ENCODE results near the gene SOAT1.

Gene SOAT1

GRCh38 chr1:179293340-179294327, at the start of gene SOAT1:
Gene SOAT1 (plus strand): TSS chr1:179293797. CDS start chr1:179302685, 8,888 bp downstream.
- no peaks in the 10 kb centered on the region; a peak in 1 of 3 replicates for H3K36me3 ChIP-seq (ENCODE audit: control insufficient read depth in 2 of 2, insufficient read depth in 1 of 2, low read length in 2 of 2)
- H3K4me3 ChIP-seq (ENCODE audit: low read depth, low read length): peak within 1 kb of the TSS; percentile 81
- ChIA-PET CTCF (interaction anchor here (0.6 to 2.3 kb wide), 10 partner anchors 10 to 1005 kb away, joined by 3 to 11 read pairs (median 4); partner anchors contain the start of gene AXDND1), POLR2A (interaction anchor here (0.7 to 1.7 kb wide), 13 partner anchors 8 to 202 kb away, joined by 3 to 9 read pairs (median 3); partner anchors contain the start of gene AXDND1)
- H3K9me3 ChIP-seq (ENCODE audit: control insufficient read depth, insufficient read depth, low read depth, low read length): no peaks in the 10 kb centered on the region
- peak within 1 kb of the TSS; percentile 76 for H3K27ac ChIP-seq (ENCODE audit: extremely low read depth, low read depth, low read length)
- peaks cover 6% of the 10 kb centered on the region; the same call in 1 of the 2 replicates for H3K4me1 ChIP-seq (ENCODE audit: control insufficient read depth, insufficient read depth, low read length)
- TF ChIP-seq ZNF404 (tag by site-specific recombination; IDR thresholded peaks at IDR 0.05) (no peak), ZNF48 (tag by site-specific recombination; IDR thresholded peaks at IDR 0.05) (no peak), ZNF596 (tag by site-specific recombination; IDR thresholded peaks at IDR 0.05) (no peak), ZNF768 (tag by site-specific recombination; IDR thresholded peaks at IDR 0.05) (0 out of 2 replicates have a peak, but pooled peaks have one; percentile 50), KLF9 (tag by site-specific recombination; IDR thresholded peaks at IDR 0.05; ENCODE audit: low read depth) (peak; percentile 92), ZNF248 (tag by site-specific recombination; IDR thresholded peaks at IDR 0.05) (no peak), TCF7L2 (IDR thresholded peaks at IDR 0.05; ENCODE audit: borderline replicate concordance, low read depth, low read length) (no peak), ZNF776 (tag by site-specific recombination; IDR thresholded peaks at IDR 0.05; ENCODE audit: borderline replicate concordance) (no peak; the same call in 1 of the 2 replicates), HOXC10 (CRISPR knock-in tag; IDR thresholded peaks at IDR 0.05) (no peak), ZNF629 (tag by site-specific recombination; IDR thresholded peaks at IDR 0.05) (peak; percentile 85), ZNF292 (tag by site-specific recombination; IDR thresholded peaks at IDR 0.05; ENCODE audit: borderline replicate concordance, low read depth) (no peak), ZNF785 (tag by site-specific recombination; IDR thresholded peaks at IDR 0.05) (no peak), ZNF585B (tag by site-specific recombination; IDR thresholded peaks at IDR 0.05) (0 out of 2 replicates have a peak, but pooled peaks have one; percentile 14), ZNF777 (tag by site-specific recombination; IDR thresholded peaks at IDR 0.05; ENCODE audit: borderline replicate concordance) (no peak), SP2 (tag by site-specific recombination; IDR thresholded peaks at IDR 0.05) (peak; percentile 94), IKZF3 (tag by site-specific recombination; IDR thresholded peaks at IDR 0.05) (peak; percentile 85), ZNF837 (tag by site-specific recombination; IDR thresholded peaks at IDR 0.05) (no peak), GLI2 (tag by site-specific recombination; IDR thresholded peaks at IDR 0.05; ENCODE audit: borderline replicate concordance, low read depth) (no peak), PRDM10 (tag by site-specific recombination; IDR thresholded peaks at IDR 0.05) (peak; percentile 67), HOXA7 (CRISPR knock-in tag; IDR thresholded peaks at IDR 0.05; ENCODE audit: borderline replicate concordance) (no peak), ZNF555 (tag by site-specific recombination; conservative IDR thresholded peaks at IDR 0.05) (no peak), HOXD13 (CRISPR knock-in tag; IDR thresholded peaks at IDR 0.05; ENCODE audit: borderline replicate concordance) (no peak), GLI4 (tag by site-specific recombination; IDR thresholded peaks at IDR 0.05) (peak; percentile 73; the same call in 1 of the 2 replicates), ZNF175 (tag by site-specific recombination; IDR thresholded peaks at IDR 0.05) (no peak), ZNF664 (tag by site-specific recombination; IDR thresholded peaks at IDR 0.05) (no peak), AEBP2 (tag by site-specific recombination; IDR thresholded peaks at IDR 0.05; ENCODE audit: borderline replicate concordance) (no peak)
- TF ChIP-seq, protein P1, sequence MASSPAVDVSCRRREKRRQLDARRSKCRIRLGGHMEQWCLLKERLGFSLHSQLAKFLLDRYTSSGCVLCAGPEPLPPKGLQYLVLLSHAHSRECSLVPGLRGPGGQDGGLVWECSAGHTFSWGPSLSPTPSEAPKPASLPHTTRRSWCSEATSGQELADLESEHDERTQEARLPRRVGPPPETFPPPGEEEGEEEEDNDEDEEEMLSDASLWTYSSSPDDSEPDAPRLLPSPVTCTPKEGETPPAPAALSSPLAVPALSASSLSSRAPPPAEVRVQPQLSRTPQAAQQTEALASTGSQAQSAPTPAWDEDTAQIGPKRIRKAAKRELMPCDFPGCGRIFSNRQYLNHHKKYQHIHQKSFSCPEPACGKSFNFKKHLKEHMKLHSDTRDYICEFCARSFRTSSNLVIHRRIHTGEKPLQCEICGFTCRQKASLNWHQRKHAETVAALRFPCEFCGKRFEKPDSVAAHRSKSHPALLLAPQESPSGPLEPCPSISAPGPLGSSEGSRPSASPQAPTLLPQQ (tag by site-specific recombination; IDR thresholded peaks at IDR 0.05): peak; percentile 93

Measured in HEK293 (cell line).